GM23248 (cell line): ENCODE results near the gene PARD3B. TPM values are rescaled to one million over a fixed set of nuclear protein-coding genes. Genes with fewer than 3 reads are reported as not detected.

Source experiments
- DNase-seq: peaks from one replicate; pipeline ENCODE4 v3.0.0-alpha.2; 2015
- H2AFZ ChIP-seq: fragments of 200-600 bp; sonication (generic); 2 replicates; pipeline ENCODE4 v1.6.1; 2016; ENCODE audit warnings: antibody characterized with exemption
- H3F3A ChIP-seq: fragments of 200-600 bp; sonication (generic); 2 replicates; pipeline ENCODE4 v1.6.1; 2016; ENCODE audit warnings: mild to moderate bottlenecking, antibody characterized with exemption, mixed run types; ENCODE audit not compliant: insufficient read depth
- H3K27ac ChIP-seq: fragments of 200-600 bp; sonication (generic); 2 replicates; pipeline ENCODE4 v1.5.1; 2016; ENCODE audit warnings: mild to moderate bottlenecking
- H3K27me3 ChIP-seq: fragments of 200-600 bp; sonication (generic); replicated peaks from 2 replicates; pipeline ENCODE4 v1.6.1; 2016; ENCODE audit warnings: mild to moderate bottlenecking; ENCODE audit not compliant: insufficient read depth
- H3K36me3 ChIP-seq: fragments of 200-600 bp; sonication (generic); 2 replicates; pipeline ENCODE4 v1.6.1; 2016; ENCODE audit warnings: low read depth, mild to moderate bottlenecking
- H3K4me1 ChIP-seq: fragments of 200-600 bp; sonication (generic); 2 replicates; pipeline ENCODE4 v1.6.1; 2016; ENCODE audit warnings: mild to moderate bottlenecking; ENCODE audit not compliant: insufficient read depth
- H3K4me2 ChIP-seq: fragments of 200-600 bp; sonication (generic); one replicate; pipeline ENCODE4 v1.6.1; 2016; ENCODE audit warnings: mild to moderate bottlenecking; ENCODE audit not compliant: unreplicated experiment
- H3K4me3 ChIP-seq: fragments of 200-600 bp; sonication (generic); 2 replicates; pipeline ENCODE4 v1.5.1; 2016; ENCODE audit warnings: mild to moderate bottlenecking
- H3K79me2 ChIP-seq: fragments of 200-600 bp; sonication (generic); 2 replicates; pipeline ENCODE4 v1.6.1; 2016; ENCODE audit warnings: mild to moderate bottlenecking; ENCODE audit not compliant: insufficient read depth
- H3K9ac ChIP-seq: fragments of 200-600 bp; sonication (generic); 2 replicates; pipeline ENCODE4 v1.6.1; 2016; ENCODE audit warnings: mild to moderate bottlenecking
- H3K9me2 ChIP-seq: fragments of 200-600 bp; sonication (generic); 2 replicates; pipeline ENCODE4 v1.6.1; 2016; ENCODE audit warnings: mixed run types, mild to moderate bottlenecking, moderate library complexity; ENCODE audit not compliant: insufficient read depth
- H3K9me3 ChIP-seq: fragments of 200-600 bp; sonication (generic); one replicate; pipeline ENCODE4 v1.6.1; 2017; ENCODE audit warnings: low read depth
- H4K20me1 ChIP-seq: fragments of 200-600 bp; sonication (generic); 2 replicates; pipeline ENCODE4 v1.6.0; 2016; ENCODE audit not compliant: insufficient read depth
- EZH2 ChIP-seq: fragments of 200-600 bp; sonication (generic); IDR thresholded peaks from 2 replicates; pipeline ENCODE4 v1.6.1; 2018; ENCODE audit warnings: antibody characterized with exemption, mild to moderate bottlenecking; ENCODE audit not compliant: insufficient read depth, poor library complexity, severe bottlenecking
- EZH2phosphoT487 ChIP-seq: fragments of 200-600 bp; sonication (generic); IDR thresholded peaks from 2 replicates; pipeline ENCODE4 v1.6.1; 2018; ENCODE audit warnings: antibody characterized with exemption, moderate library complexity, mild to moderate bottlenecking, low read depth; ENCODE audit not compliant: insufficient read depth
- WGBS, 2 experiments: methylation state at CpG; one replicate each; pipeline ENCODE4 v1.1.6; 2015 to 2017; ENCODE audit warnings: low lambda C conversion rate in 2 of 2, low coverage in 1 of 2; ENCODE audit errors: missing lambda C conversion rate in 2 of 2; 5-methylcytosine and 5-hydroxymethylcytosine counted together
- in situ Hi-C: fragments of 300-500 bp; cut with MboI; formaldehyde crosslinking; loops from 2 replicates; pipeline ENCODE4 v1.15.0; 2020
- polyA plus RNA-seq: library from polyadenylated mRNA; unstranded; fragments of >200 nt; fragmentation: Nextera tagmentation; extraction: Ambion mirVana; gene quantifications from 2 replicates; pipeline ENCODE4 v1.2.1, GENCODE V29; 2016
- total RNA-seq: library from RNA; depleted of rRNA; stranded (reverse); fragments of >200 nt; shearing (Covaris generic); gene quantifications from 2 replicates; pipeline ENCODE4 v1.2.3, GENCODE V29; 2014

Gene PARD3B
- total and polyA plus RNA-seq, 2 experiments from 2014 or later, result 2.5 to 6.9 TPM

- in situ Hi-C loops, result no loop called here
- H3K9ac ChIP-seq, result no peak overlapping the region
- TF ChIP-seq EZH2 (no peak), EZH2phosphoT487 (no peak)
- H3K79me2 ChIP-seq, result no peaks in the 10 kb centered on the region
- H3K27ac ChIP-seq, result no peak overlapping the region
- H3K9me2 ChIP-seq, result no peaks in the 10 kb centered on the region
- H3K4me1 ChIP-seq, result no peaks in the 10 kb centered on the region
- no peaks in the 10 kb centered on the region for H3K36me3 ChIP-seq
- H3K27me3 ChIP-seq, result no peaks in the 10 kb centered on the region
- no peak overlapping the region for H3K4me3 ChIP-seq
- H2AFZ ChIP-seq, result no peak overlapping the region
- no peaks in the 10 kb centered on the region for H4K20me1 ChIP-seq
- 90 to 91% methylated on average over 18 of the region's 18 CpGs for WGBS, 2 experiments
- no peaks in the 10 kb centered on the region for H3K9me3 ChIP-seq
- no peak for DNase-seq
- no peak overlapping the region for H3K4me2 ChIP-seq
- no peaks in the 10 kb centered on the region for H3F3A ChIP-seq
Observed at GRCh38 chr2:205556841-205557539, 1011.7 kb downstream of the PARD3B start.

DNA sequence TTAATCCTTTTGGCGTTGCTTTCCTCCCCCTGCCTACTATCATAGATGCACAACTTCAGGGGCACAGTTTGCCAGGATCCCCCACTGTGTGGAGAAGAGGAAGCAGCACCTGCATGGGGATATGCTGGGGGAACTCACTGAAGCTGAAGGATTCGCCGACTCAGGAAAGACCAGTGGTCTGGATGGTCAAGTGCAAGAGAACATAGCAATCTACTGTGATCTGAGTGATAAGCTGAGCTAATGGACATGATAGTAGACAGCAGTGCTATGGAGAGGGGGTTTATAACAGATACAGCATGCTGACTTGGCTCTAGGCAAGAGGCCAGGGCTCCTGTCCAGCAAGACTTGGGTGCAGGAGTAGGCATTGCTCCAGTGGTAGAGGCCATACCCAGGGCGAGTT lies 1012.6 kb downstream of the PARD3B start:
- WGBS, 2 experiments, result 90 to 92% methylated on average over 4 of the region's 4 CpGs
- in situ Hi-C loops, result no loop called here

DNA sequence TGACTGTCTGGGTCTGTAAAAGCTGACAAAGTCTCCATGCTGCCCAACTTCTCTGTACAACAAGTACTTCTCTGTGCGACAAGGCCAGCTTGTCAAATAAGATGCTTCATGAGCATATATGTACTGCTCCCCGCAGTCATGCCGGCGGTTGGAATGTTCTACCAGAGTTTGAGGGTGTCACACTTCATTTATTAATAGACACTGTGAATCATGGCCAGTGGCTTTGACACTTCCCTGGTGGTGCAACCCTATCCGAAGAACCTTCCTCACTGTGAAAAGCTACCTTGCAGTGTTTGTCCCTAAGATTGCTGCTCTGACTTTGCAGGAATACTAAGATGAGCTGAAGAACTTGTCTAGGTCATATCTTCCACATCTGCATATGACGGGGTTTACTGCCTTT lies 1016.2 kb downstream of the PARD3B start:
- no peak for DNase-seq
- H3K4me1 ChIP-seq, result no peaks in the 10 kb centered on the region
- no peaks in the 10 kb centered on the region for H3K36me3 ChIP-seq
- TF ChIP-seq EZH2 (no peak), EZH2phosphoT487 (no peak)
- no peak overlapping the region for H3K4me2 ChIP-seq
- no peaks in the 10 kb centered on the region for H3F3A ChIP-seq
- 89 to 94% methylated on average over 6 of the region's 6 CpGs for WGBS, 2 experiments
- H3K27me3 ChIP-seq, result no peaks in the 10 kb centered on the region
- no peak overlapping the region for H2AFZ ChIP-seq
- H3K4me3 ChIP-seq, result no peak overlapping the region
- no peak overlapping the region for H3K9ac ChIP-seq
- H3K9me3 ChIP-seq, result no peaks in the 10 kb centered on the region
- H4K20me1 ChIP-seq, result no peaks in the 10 kb centered on the region
- H3K9me2 ChIP-seq, result no peaks in the 10 kb centered on the region
- H3K27ac ChIP-seq, result no peak overlapping the region
- H3K79me2 ChIP-seq, result no peaks in the 10 kb centered on the region
- in situ Hi-C loops, result no loop called here

More for the DNA sequence above, 1012.6 kb downstream of the PARD3B start:
- H2AFZ ChIP-seq, result no peak overlapping the region
- H3K9me2 ChIP-seq, result no peaks in the 10 kb centered on the region
- TF ChIP-seq EZH2, result no peak
- no peak for TF ChIP-seq EZH2phosphoT487
- no peaks in the 10 kb centered on the region for H3K79me2 ChIP-seq
- no peak overlapping the region for H3K27ac ChIP-seq
- no peak overlapping the region for H3K4me2 ChIP-seq
- H3K9me3 ChIP-seq, result no peaks in the 10 kb centered on the region
- no peaks in the 10 kb centered on the region for H4K20me1 ChIP-seq
- no peaks in the 10 kb centered on the region for H3K27me3 ChIP-seq
- no peaks in the 10 kb centered on the region for H3K4me1 ChIP-seq
- no peak overlapping the region for H3K4me3 ChIP-seq
- H3K9ac ChIP-seq, result no peak overlapping the region
- no peak for DNase-seq
- no peaks in the 10 kb centered on the region for H3K36me3 ChIP-seq
- H3F3A ChIP-seq, result no peaks in the 10 kb centered on the region

- WGBS, 2 experiments, result 23 to 27% methylated on average over 2 of the region's 2 CpGs
- no peak for TF ChIP-seq EZH2phosphoT487
- TF ChIP-seq EZH2, result no peak
- no peak overlapping the region for H3K9ac ChIP-seq
- H3K4me3 ChIP-seq, result no peak overlapping the region
- no peak overlapping the region for H3K27ac ChIP-seq
- no peak overlapping the region for H3K4me2 ChIP-seq
- no peaks in the 10 kb centered on the region for H3K4me1 ChIP-seq
- no peaks in the 10 kb centered on the region for H3K36me3 ChIP-seq
- no peak for DNase-seq
- no peaks in the 10 kb centered on the region for H3K79me2 ChIP-seq
- no peaks in the 10 kb centered on the region for H3K9me2 ChIP-seq
- H3K9me3 ChIP-seq, result no peaks in the 10 kb centered on the region
- in situ Hi-C loops, result no loop called here
- H3F3A ChIP-seq, result no peaks in the 10 kb centered on the region
- H3K27me3 ChIP-seq, result no peaks in the 10 kb centered on the region
- H4K20me1 ChIP-seq, result no peaks in the 10 kb centered on the region
- H2AFZ ChIP-seq, result no peak overlapping the region
Observed at GRCh38 chr2:205563646-205564045, 1018.4 kb downstream of the PARD3B start.
